ENCODE data around the gene TMEM129.

- TF ChIP-seq ZNF423 (tag by site-specific recombination; IDR thresholded peaks at IDR 0.05) = no peak
- no peak for TF ChIP-seq CTCF (tag by site-specific recombination; IDR thresholded peaks at IDR 0.05)
- no peak for TF ChIP-seq ZSCAN18 (tag by site-specific recombination; IDR thresholded peaks at IDR 0.05)
- no peak for TF ChIP-seq REST (tag by site-specific recombination; IDR thresholded peaks at IDR 0.05)
- TF ChIP-seq TSHZ1 (tag by site-specific recombination; IDR thresholded peaks at IDR 0.05; ENCODE audit: borderline replicate concordance) = no peak
- TF ChIP-seq ZFP41 (tag by site-specific recombination; IDR thresholded peaks at IDR 0.05; ENCODE audit: borderline replicate concordance) = no peak
- no peak for TF ChIP-seq ZFP3 (tag by site-specific recombination; IDR thresholded peaks at IDR 0.05; ENCODE audit: low read depth)
- no peak for TF ChIP-seq ZSCAN23 (tag by site-specific recombination; IDR thresholded peaks at IDR 0.05)
- no peak for TF ChIP-seq ZNF48 (tag by site-specific recombination; IDR thresholded peaks at IDR 0.05)
- TF ChIP-seq ZBTB11 (tag by site-specific recombination; conservative IDR thresholded peaks at IDR 0.05; ENCODE audit: low read depth) = no peak
- no peak for TF ChIP-seq ATF2 (tag by site-specific recombination; IDR thresholded peaks at IDR 0.05; ENCODE audit: low read depth)
- TF ChIP-seq ZBTB7A (tag by site-specific recombination; IDR thresholded peaks at IDR 0.05; ENCODE audit: low read depth) = no peak
- TF ChIP-seq ZNF558 (tag by site-specific recombination; IDR thresholded peaks at IDR 0.05) = no peak
Observed at GRCh38 chr4:1716065-1716945, 4.8 kb downstream of the TMEM129 start.
